HG02852 (cell line): ENCODE measurements around the gene SPTBN1.
A peak's percentile ranks its signal among the peaks of the same experiment; 100 is the strongest.

ENCODE experiments used
- ATAC-seq: cut with Tn5 transposase; IDR thresholded peaks from one replicate; pipeline ENCODE4 v1.9.1; 2021; ENCODE audit warnings: mild to moderate bottlenecking, moderate library complexity; ENCODE audit not compliant: unreplicated experiment

The SPTBN1 gene

DNA sequence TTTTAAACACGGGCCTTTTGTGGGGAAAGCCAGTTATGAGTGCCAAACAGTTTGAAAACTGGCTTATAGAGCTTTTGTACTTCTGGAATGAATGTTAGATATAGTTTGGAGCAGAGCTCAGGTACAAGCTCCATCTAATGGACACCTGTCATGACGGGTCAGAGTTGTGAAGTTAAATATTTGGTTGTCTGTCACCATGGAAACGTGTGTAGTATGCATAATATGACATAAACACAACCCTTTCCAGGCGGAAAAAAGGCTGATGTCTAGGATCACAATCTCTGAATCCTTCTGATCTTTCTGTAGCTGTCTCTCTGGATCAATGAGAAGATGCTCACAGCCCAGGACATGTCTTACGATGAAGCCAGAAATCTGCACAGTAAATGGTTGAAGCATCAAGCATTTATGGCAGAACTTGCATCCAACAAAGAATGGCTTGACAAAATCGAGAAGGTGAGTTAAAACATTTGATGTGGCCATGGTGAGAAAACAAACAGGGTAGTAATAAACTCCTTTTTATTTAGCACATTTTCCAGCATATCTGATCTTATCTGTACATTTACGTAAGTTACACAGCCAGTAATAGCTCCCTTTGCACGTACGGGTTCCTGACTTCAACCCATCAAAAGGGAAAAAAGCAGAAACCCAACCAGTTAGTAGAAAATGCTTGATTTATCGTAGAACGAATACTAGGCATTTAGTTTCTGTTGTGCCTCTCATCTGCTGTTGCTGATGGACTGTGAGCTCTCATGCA is 186.7 kb downstream of the SPTBN1 start:
- ATAC-seq: no peak

DNA sequence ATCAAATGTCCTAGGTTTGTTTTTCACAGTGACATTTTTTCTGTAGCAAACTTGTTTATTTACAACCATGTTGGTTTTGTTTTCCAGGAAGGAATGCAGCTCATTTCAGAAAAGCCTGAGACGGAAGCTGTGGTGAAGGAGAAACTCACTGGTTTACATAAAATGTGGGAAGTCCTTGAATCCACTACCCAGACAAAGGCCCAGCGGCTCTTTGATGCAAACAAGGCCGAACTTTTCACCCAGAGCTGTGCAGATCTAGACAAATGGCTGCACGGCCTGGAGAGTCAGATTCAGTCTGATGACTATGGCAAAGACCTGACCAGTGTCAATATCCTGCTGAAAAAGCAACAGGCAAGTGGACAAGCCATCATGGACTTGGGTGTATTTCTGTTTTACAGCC is 188.1 kb downstream of the SPTBN1 start:
- ATAC-seq: no peak

DNA sequence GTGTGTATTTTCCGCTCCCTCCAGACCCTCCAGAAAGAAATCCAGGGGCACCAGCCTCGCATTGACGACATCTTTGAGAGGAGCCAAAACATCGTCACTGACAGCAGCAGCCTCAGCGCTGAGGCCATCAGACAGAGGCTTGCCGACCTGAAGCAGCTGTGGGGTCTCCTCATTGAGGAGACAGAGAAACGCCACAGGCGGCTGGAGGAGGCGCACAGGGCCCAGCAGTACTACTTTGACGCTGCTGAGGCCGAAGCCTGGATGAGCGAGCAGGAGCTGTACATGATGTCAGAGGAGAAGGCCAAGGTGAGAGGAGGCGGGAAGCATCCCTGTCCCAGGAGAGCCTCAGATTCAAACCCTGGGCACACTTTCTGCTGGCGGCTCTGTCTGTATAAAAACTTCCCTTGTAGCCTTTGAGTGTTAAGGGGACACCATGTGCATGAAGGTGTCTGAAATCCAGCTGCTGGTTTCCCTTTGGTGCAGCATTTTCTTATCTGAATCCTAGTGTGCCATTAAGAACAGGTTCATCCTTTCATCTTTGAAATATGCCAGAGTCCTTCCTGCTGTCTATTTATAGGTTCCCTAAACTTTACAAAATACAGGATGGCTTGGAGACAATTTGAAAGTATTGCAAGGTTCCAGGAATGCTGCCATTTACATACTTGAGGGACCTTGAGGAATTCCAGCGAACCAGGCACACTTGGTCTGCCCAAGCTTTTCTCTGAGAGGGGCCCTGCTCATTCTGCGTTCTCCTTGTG is 190.2 kb downstream of the SPTBN1 start:
- ATAC-seq: no peak

DNA sequence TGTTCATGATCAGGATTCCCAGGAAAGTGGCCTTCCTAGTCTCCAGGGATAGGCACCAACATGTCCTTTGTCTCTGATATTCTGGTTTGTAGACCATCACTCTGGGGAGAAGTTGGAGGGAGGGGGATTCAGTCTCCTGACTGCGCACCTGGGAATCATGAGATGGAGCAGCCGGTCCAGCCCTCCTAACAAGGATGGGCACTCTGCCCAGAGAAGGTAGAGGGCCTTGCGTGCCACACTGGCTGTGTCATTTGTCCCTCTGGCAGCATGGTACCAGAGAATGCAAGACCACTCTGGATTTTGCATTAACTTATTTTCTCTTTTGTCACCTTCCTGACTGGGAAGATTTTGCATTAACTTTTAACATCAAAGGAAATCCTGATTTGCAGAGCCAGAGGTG is 192.1 kb downstream of the SPTBN1 start:
- no peak for ATAC-seq

DNA sequence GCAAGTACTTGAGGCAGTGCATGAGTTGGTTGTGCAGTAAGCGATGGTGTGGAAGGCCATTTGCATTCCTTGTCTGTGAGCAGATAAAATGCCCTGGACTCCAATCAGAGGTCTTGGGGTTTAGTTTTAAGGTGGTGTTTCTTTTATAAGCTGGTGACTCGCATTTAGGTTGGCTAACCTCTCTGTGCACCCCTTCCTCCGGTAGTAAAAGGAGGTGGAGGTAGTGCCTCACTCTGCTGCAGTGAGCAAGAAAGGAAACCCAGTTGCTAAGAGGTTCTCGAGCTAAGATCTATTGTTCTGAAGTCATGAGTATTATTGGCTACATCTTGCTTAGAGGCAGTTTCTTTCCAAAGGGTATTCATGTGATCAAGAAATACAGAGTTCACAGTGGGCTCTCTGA is 193.1 kb downstream of the SPTBN1 start:
- no peak for ATAC-seq

DNA sequence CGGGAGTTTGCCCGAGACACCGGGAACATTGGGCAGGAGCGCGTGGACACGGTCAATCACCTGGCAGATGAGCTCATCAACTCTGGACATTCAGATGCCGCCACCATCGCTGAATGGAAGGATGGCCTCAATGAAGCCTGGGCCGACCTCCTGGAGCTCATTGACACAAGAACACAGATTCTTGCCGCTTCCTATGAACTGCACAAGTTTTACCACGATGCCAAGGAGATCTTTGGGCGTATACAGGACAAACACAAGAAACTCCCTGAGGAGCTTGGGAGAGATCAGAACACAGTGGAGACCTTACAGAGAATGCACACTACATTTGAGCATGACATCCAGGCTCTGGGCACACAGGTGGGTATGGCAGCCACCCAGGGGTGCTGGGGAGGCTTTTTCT is 193.5 kb downstream of the SPTBN1 start:
- ATAC-seq: no peak

DNA sequence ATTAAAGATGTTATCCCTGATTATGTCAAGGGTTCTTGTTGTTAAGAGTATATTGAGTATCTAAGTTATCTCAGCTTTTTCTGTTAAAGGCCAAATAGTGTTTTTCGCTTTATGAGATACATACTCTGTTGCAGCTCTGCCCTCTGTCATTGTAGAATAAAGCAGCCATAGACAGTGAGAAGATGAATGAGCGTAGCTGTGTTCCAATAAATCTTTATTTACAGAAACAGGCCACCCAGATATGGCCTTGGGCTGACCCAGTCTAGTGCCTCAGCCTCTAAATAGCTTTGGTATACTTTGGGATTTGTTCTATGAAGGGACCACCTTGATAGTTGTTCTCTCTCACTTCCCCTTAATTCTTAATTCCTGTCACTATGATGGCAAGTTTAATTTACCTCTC is 194.5 kb downstream of the SPTBN1 start:
- ATAC-seq: no peak

DNA sequence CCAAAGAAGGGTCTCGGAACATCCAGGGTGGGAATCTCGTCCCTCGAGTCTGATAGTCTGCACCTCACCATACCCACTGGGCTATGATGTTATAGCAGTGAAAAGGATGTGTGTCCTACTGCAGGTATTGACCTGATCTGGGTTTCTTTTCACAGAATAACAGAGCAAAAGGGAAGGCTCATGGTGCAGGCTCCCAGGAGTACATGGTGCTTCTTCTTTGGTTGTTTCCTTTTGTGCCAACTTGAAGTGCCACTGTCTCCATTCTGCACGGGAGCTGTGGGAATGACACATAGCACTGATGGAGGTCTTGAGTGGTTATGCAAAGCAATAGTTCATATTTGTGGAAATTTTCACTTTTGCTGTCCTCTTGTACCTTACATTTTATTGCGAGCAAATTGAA is 195.2 kb downstream of the SPTBN1 start:
- ATAC-seq: no peak

DNA sequence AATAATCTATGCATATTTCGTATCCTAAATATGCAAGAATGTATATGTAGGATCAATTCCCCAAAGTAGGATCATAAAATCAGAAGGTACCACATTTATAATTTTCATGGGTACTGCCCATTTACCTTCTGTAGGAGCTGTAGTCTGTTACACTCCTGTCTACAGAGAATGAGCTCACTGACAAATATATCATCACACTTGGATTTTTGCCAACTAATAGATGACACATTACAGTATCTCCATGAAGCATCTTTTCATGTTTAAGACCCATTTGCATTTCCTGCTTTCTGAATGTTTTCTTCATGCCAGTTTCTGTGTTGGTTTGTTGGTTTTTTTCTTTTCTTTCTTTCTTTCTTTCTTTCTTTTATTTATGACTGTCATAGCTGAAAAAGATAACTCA is 196.4 kb downstream of the SPTBN1 start:
- peak; percentile 71 for ATAC-seq

DNA sequence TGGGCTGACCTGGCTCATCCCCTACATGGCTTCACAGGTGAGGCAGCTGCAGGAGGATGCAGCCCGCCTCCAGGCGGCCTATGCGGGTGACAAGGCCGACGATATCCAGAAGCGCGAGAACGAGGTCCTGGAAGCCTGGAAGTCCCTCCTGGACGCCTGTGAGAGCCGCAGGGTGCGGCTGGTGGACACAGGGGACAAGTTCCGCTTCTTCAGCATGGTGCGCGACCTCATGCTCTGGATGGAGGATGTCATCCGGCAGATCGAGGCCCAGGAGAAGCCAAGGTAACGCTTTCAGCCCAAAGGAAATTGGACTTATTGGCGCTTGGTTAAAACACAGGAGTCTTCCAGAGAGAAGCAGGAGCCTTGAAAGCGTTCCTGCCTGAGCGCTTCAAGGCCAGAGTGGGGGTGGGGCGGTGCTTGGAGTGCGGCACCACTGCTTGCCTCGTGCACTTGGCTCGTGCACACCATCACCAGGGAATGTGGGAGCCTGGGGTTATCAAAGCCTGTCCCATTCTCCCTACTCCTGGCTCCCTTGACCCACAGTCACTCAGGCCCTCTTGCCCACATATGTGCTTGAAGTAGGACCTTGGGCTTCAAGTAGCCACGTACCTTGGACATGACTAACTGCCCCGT is 197.6 kb downstream of the SPTBN1 start:
- ATAC-seq: no peak

DNA sequence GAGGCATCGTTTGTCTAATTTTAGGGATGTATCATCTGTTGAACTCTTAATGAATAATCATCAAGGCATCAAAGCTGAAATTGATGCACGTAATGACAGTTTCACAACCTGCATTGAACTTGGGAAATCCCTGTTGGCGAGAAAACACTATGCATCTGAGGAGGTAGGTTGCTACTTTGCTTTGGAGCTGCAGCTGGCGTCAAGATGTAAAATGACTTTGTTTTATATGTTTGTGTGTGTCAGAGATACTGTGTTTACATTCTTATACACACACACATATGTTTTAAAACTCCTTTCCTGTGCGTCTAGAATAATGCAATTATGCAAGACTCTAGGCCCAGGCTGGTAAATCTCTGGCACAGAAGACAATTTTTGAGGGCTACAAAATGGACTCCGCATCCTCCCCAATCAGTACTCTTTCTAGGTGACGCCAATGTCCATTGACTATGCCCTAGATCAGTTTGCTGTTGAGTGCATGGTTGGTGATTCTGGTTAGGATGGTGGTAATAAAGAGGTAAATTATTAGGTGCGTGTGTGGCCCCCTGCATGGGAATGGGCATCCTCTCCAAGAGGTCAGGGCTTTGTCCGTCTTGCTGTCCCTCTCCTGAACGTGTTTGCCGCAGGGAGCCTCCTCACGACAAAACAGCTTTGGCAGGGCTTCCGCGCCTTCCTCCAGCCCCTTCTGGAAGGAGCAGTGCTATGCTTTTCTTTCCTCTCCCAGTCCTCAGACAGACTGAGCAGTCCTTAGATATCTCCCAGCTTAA is 199.1 kb downstream of the SPTBN1 start:
- no peak for ATAC-seq

DNA sequence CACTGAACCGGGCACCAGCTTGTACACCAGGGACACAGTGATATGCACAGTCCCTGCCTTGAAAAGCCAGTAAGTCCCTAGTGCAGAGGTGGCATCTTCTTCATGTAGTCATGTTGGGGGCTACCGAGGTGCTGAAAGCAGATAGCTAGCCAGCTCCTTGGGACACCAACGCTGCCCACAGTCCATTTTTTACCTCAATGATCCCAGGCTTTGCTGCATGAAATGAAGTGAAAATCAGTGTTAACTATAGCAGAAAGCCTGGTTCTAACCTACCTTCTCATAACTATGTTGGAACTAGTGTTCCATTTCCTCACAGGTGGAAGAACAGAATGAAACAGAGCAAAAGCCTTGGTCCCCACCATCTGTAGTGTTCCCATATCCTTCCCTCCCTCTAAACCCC is 200.7 kb downstream of the SPTBN1 start:
- ATAC-seq: no peak

DNA sequence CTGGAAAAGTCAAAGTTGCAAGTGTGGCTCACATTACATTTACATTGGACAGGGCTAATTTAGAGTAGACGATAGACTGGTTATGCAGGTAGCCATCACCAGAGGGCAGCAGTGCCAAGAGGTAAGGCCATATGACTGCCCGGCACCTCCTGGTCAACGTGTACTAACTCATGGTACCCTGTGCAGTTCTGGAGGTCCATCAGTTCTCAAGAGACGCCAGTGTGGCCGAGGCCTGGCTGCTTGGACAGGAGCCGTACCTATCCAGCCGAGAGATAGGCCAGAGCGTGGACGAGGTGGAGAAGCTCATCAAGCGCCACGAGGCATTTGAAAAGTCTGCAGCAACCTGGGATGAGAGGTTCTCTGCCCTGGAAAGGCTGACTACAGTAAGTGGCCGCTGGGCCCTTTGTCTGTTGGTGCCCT is 201.5 kb downstream of the SPTBN1 start:
- no peak for ATAC-seq

DNA sequence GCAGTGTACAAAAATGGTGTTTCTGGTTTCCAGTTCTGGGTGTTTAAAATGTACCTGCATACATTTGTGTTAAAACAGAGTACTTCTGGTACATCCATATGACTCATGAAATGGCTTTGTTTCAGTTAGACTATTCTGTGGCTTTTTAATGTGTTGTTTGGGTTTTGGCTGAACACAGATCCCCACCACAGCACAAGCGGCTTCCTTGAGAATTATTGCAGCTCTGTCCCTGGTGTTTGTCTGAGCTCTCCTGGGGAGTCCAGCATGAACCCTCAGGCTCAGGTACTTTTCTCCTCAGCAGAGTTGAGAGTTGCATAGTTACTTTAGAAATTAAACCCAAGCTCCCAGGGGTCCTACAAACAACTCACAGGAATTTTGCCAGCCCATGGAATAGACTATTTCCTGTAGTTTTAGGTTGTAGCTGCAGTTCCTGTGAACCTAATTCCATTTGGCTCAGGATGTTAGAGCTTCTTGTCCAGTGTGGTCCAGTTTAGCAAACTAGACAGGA is 202.5 kb downstream of the SPTBN1 start:
- ATAC-seq: no peak

DNA sequence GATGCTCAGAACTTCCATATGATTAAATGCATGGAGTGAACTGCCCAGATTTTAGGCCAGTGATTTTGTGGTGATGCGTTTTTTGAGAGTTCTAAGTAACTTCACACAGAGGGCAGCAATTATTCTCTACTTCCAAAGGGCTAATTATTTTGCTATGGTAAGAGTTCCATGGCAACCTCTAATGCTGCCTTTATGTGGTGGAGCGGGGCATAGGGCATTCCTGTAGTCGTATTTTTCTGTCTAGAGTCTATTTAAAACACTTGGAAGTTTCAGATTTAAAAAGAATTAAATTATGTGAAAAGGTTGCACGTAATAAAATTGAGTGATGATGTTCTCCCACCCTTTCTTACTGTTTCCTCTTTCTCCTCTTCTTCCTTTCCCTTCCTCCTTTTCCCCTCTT is 203.4 kb downstream of the SPTBN1 start:
- ATAC-seq: no peak

DNA sequence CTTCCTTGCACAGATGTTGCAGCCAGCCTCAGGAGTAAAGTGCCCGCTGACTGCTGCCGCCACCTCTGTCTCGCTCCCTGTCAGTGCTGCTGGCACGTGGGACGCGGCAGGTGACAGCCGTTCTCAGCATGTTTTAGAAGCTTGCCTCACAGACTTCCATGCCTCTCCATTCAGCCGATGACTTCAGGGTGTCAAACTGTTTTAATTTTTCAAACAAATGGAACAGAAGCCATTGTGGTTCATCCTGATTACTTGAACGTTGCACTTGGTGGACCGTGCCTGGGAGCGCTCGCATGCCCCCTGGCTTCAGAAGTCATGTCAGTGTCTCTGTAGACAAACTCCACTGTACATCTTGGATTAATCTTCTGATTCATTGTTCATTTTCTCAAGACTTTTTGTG is 204.6 kb downstream of the SPTBN1 start:
- no peak for ATAC-seq

DNA sequence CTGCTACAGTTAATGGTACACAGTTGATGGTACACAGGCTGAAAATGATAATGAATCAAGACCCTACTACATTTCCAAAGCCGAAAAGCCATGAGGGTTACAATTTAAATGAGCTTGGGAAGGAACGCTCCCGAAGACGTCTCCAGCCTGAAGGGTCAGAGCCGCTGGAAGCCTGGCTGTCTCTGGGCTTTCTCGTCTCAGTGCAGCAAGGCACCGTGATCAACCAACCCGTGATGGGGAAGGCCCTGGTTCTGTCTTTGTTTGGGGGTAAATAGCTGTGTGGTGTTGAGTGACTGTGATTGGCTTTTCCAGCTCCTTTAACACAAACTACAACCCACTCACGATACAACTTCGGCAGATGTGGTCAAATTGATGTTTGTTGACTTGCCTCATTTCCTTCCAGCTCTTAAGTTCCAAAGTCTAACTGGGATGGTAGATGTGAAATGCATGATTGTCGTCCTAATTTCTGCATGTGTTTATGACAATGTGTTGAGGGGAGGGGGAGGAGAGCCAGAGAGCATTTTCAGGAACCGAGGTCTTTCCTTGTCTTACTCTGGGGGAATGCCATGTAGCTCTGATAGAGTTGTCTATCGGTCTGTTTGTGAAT is 207.4 kb downstream of the SPTBN1 start:
- no peak for ATAC-seq

DNA sequence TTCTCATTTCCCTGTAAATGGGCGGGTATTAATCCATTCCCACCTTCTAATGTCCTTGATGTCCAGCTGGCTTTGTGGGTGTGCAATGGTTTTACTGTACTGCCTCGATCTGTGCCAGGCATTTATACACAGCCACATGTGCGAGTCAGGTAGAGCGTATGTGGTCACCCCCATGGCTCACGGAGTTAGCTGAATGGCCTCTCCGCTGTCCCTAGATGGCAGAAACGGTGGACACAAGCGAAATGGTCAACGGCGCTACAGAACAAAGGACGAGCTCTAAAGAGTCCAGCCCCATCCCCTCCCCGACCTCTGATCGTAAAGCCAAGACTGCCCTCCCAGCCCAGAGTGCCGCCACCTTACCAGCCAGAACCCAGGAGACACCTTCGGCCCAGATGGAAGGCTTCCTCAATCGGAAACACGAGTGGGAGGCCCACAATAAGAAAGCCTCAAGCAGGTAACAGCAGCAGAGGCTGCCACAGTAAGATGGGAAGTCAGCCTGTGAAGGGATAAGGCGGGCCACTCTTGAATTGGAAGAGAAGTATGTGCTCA is 208.2 kb downstream of the SPTBN1 start:
- no peak for ATAC-seq

DNA sequence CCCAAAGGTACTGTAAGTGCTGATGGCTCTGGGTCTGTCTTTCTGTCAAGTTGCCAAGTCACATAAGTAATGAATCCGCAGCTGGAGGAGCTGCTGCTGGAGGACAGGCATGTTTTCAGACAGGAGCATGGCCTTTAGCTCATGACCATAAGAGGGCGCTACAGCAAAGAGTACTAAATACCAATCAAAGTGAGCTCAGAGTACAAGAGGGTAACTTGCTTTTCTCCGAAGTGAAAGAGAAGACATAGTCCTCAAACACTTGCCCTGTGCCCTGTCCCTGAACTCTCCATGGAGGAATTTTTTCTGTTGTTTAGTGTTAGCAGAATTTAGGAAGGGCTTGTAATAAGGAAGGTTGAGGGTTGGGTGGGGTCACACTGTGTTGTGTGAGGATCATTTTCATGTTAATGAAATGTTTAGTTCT is 209.3 kb downstream of the SPTBN1 start:
- no peak for ATAC-seq

DNA sequence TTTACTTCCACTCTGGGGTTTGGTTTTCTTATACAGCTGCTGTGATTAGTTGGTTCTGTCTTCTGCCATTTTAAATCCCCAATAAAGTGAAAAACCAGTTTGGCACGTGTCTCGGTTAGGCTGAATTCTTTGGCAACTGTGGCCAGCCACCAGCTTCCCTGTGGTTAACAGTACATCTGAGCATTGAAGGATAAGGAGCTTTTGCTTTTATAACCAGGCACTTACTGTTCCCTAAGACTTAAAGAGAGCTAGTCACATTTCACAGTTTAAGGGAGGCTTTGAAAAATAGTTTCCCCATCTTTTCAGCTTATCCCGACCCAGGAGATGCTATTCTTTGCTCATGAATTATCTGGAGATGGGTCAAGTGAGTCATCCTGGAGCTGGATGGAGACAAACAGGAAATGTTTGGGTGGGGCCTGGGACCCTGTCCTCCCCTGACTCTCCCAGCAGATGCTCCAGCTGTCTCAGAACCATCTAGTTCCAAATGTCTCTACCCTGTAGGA is 210.1 kb downstream of the SPTBN1 start:
- ATAC-seq: no peak
